Neural progenitor cell (in vitro differentiated cells): ENCODE data around the gene FAM78B. TPM values are rescaled to one million over a fixed set of nuclear protein-coding genes. Genes with fewer than 3 reads are reported as not detected.

Source experiments
- DNase-seq: peaks from one replicate; pipeline ENCODE4 v3.0.0-alpha.2; 2016; ENCODE audit warnings: low spot score
- H2AFZ ChIP-seq: fragments of 200-600 bp; sonication (generic); replicated peaks from 2 replicates; pipeline ENCODE4 v1.6.1; 2016; ENCODE audit warnings: antibody characterized with exemption
- H3F3A ChIP-seq: fragments of 200-600 bp; sonication (generic); 2 replicates; pipeline ENCODE4 v1.6.1; 2016; ENCODE audit warnings: antibody characterized with exemption, low read depth
- H3K27ac ChIP-seq: fragments of 200-600 bp; sonication (generic); 2 replicates; pipeline ENCODE4 v1.5.1; 2016; ENCODE audit warnings: mild to moderate bottlenecking
- H3K27me3 ChIP-seq: fragments of 200-600 bp; sonication (generic); 2 replicates; pipeline ENCODE4 v1.6.1; 2016; ENCODE audit warnings: mild to moderate bottlenecking, moderate library complexity
- H3K36me3 ChIP-seq: fragments of 200-600 bp; sonication (generic); 2 replicates; pipeline ENCODE4 v1.5.1; 2016
- H3K4me1 ChIP-seq: fragments of 200-600 bp; sonication (generic); 2 replicates; pipeline ENCODE4 v1.6.1; 2016; ENCODE audit warnings: mixed run types
- H3K4me2 ChIP-seq: fragments of 200-600 bp; sonication (generic); 2 replicates; pipeline ENCODE4 v1.6.1; 2016
- H3K4me3 ChIP-seq: fragments of 200-600 bp; sonication (generic); 2 replicates; pipeline ENCODE4 v1.5.1; 2016
- H3K79me2 ChIP-seq: fragments of 200-600 bp; sonication (generic); 2 replicates; pipeline ENCODE4 v1.6.1; 2016; ENCODE audit warnings: low read depth
- H3K9ac ChIP-seq: fragments of 200-600 bp; sonication (generic); 2 replicates; pipeline ENCODE4 v1.6.1; 2016
- H3K9me3 ChIP-seq: fragments of 200-600 bp; sonication (generic); 2 replicates; pipeline ENCODE4 v1.5.1; 2016; ENCODE audit warnings: low read depth
- H4K20me1 ChIP-seq: fragments of 200-600 bp; sonication (generic); 2 replicates; pipeline ENCODE4 v1.6.1; 2016; ENCODE audit warnings: low read depth
- H3K27ac Mint-ChIP-seq: 3 replicates; pipeline ENCODE4 v1.8.0; 2021; ENCODE audit warnings: mixed read lengths
- H3K27me3 Mint-ChIP-seq: 2 replicates; pipeline ENCODE4 v1.8.0; 2022; ENCODE audit warnings: low read depth, mild to moderate bottlenecking, inconsistent platforms, moderate library complexity, mixed read lengths; ENCODE audit not compliant: insufficient read depth
- H3K36me3 Mint-ChIP-seq: 3 replicates; pipeline ENCODE4 v1.8.0; 2021; ENCODE audit warnings: mixed read lengths
- H3K4me1 Mint-ChIP-seq: 3 replicates; pipeline ENCODE4 v1.8.0; 2021; ENCODE audit warnings: mixed read lengths
- H3K4me3 Mint-ChIP-seq: 3 replicates; pipeline ENCODE4 v1.8.0; 2021; ENCODE audit warnings: mild to moderate bottlenecking, moderate library complexity, mixed read lengths
- H3K9me3 Mint-ChIP-seq: 3 replicates; pipeline ENCODE4 v1.8.0; 2020; ENCODE audit warnings: mixed read lengths
- CTCF ChIP-seq: fragments of 200-600 bp; sonication (generic); IDR thresholded peaks from 2 replicates; pipeline ENCODE4 v1.5.1; 2017; ENCODE audit warnings: antibody characterized with exemption, mild to moderate bottlenecking
- EZH2 ChIP-seq: fragments of 200-600 bp; sonication (generic); IDR thresholded peaks from 2 replicates; pipeline ENCODE4 v1.6.1; 2017; ENCODE audit warnings: antibody characterized with exemption, mild to moderate bottlenecking, moderate library complexity
- EZH2phosphoT487 ChIP-seq: fragments of 200-600 bp; sonication (generic); IDR thresholded peaks from 2 replicates; pipeline ENCODE4 v1.6.1; 2017; ENCODE audit warnings: antibody characterized with exemption
- total RNA-seq: library from RNA; depleted of rRNA; stranded (reverse); fragments of >200 nt; gene quantifications from 2 replicates; pipeline ENCODE4 v1.2.3, GENCODE V29; 2015; ENCODE audit warnings: low replicate concordance

FAM78B gene
- total RNA-seq, 1 donor from 2014 or later, result not detected

- Histone ChIP-seq H3K27me3 (no peaks in the 10 kb centered on the region), H3K4me1 (peaks cover 14% of the 10 kb centered on the region), H3K36me3 (no peaks in the 10 kb centered on the region), H3K9me3 (no peaks in the 10 kb centered on the region), H3K9ac (no peak overlapping the region), H3K27ac (no peak overlapping the region), H3K4me2 (no peak overlapping the region), H3F3A (peaks cover 3% of the 10 kb centered on the region), H2AFZ (no peak overlapping the region), H3K4me3 (no peak overlapping the region), H3K79me2 (no peaks in the 10 kb centered on the region), H4K20me1 (peaks cover 9% of the 10 kb centered on the region)
- Mint-ChIP-seq H3K27me3 (peaks cover 4% of the 10 kb centered on the region), H3K36me3 (no peaks in the 10 kb centered on the region), H3K9me3 (no peaks in the 10 kb centered on the region), H3K4me1 (no peaks in the 10 kb centered on the region), H3K4me3 (no peak overlapping the region), H3K27ac (no peak overlapping the region)
- DNase-seq, result no peak
- TF ChIP-seq EZH2phosphoT487 (no peak), EZH2 (no peak), CTCF (no peak)
These were observed 104.3 kb downstream of the FAM78B start for GRCh38 chr1:166062421-166063070.

GRCh38 chr1:166057650-166058049 lies 109.2 kb downstream of the FAM78B start:
- no peak overlapping the region for H3K27ac Mint-ChIP-seq
- no peak for DNase-seq
- no peak overlapping the region for H3K4me3 Mint-ChIP-seq
- H3K4me1 ChIP-seq, result no peaks in the 10 kb centered on the region
- H2AFZ ChIP-seq, result no peak overlapping the region
- H3K4me2 ChIP-seq, result no peak overlapping the region
- H3K27me3 Mint-ChIP-seq, result peaks cover 2% of the 10 kb centered on the region
- H3K9me3 ChIP-seq, result no peaks in the 10 kb centered on the region
- H3K9ac ChIP-seq, result no peak overlapping the region
- H3K36me3 ChIP-seq, result no peaks in the 10 kb centered on the region
- no peak overlapping the region for H3K4me3 ChIP-seq
- no peaks in the 10 kb centered on the region for H3K79me2 ChIP-seq
- no peaks in the 10 kb centered on the region for H3K36me3 Mint-ChIP-seq
- no peaks in the 10 kb centered on the region for H4K20me1 ChIP-seq
- no peaks in the 10 kb centered on the region for H3K4me1 Mint-ChIP-seq
- no peaks in the 10 kb centered on the region for H3K27me3 ChIP-seq
- no peaks in the 10 kb centered on the region for H3K9me3 Mint-ChIP-seq
- no peak for TF ChIP-seq EZH2
- TF ChIP-seq CTCF, result no peak
- TF ChIP-seq EZH2phosphoT487, result no peak
- H3F3A ChIP-seq, result no peaks in the 10 kb centered on the region
- H3K27ac ChIP-seq, result no peak overlapping the region

- H3K27me3 Mint-ChIP-seq, result peaks cover 6% of the 10 kb centered on the region
- Histone ChIP-seq H3K4me2 (no peak overlapping the region), H3K9ac (no peak overlapping the region), H2AFZ (no peak overlapping the region), H3K27me3 (no peaks in the 10 kb centered on the region), H3F3A (no peaks in the 10 kb centered on the region), H3K79me2 (no peaks in the 10 kb centered on the region), H3K36me3 (no peaks in the 10 kb centered on the region), H3K4me1 (no peaks in the 10 kb centered on the region), H4K20me1 (no peaks in the 10 kb centered on the region), H3K27ac (no peak overlapping the region), H3K9me3 (no peaks in the 10 kb centered on the region), H3K4me3 (no peak overlapping the region)
- TF ChIP-seq EZH2 (no peak), CTCF (no peak), EZH2phosphoT487 (no peak)
- no peaks in the 10 kb centered on the region for H3K4me1 Mint-ChIP-seq
- DNase-seq, result no peak
- no peak overlapping the region for H3K4me3 Mint-ChIP-seq
- no peak overlapping the region for H3K27ac Mint-ChIP-seq
- no peaks in the 10 kb centered on the region for H3K9me3 Mint-ChIP-seq
- H3K36me3 Mint-ChIP-seq, result no peaks in the 10 kb centered on the region
These were observed 113.4 kb downstream of the FAM78B start for GRCh38 chr1:166053395-166053794.
